Stimulated activated naive CD8-positive, alpha-beta T cell treated with anti-CD3 and anti-CD28 coated beads, Interleukin-15, Interleukin-2, amounts not matched to agents 100 U/mL and 50 U/mL, for 24 hours (primary cell): Measurements from ENCODE around the gene MCRS1.

Experiments
- ATAC-seq: fragments of 150-1000 bp; cut with Tn5 transposase; one replicate; pipeline ENCODE4 v1.10.0; 2021
- DNase-seq: peaks from one replicate; pipeline ENCODE4 v3.0.0; 2021

The MCRS1 gene

GRCh38 chr12:49582850-49583249 is 14.9 kb upstream of the MCRS1 start:
- DNase-seq (no peak), ATAC-seq (no peak)

GRCh38 chr12:49582201-49582600 is 14.3 kb upstream of the MCRS1 start:
- DNase-seq (no peak), ATAC-seq (no peak)

GRCh38 chr12:49580572-49581535 is 12.9 kb upstream of the MCRS1 start:
- DNase-seq, result peak; percentile 59
- peak; percentile 55 for ATAC-seq

GRCh38 chr12:49578471-49579112 is 10.7 kb upstream of the MCRS1 start:
- ATAC-seq, result no peak
- DNase-seq, result no peak

GRCh38 chr12:49577589-49578315 is 9.8 kb upstream of the MCRS1 start:
- DNase-seq (no peak), ATAC-seq (no peak)

- ATAC-seq (peak; percentile 15), DNase-seq (no peak)
Measured at GRCh38 chr12:49568442-49569162, 660 bp upstream of the MCRS1 start.

- ATAC-seq (peak; percentile 8), DNase-seq (peak; percentile 28)
Measured at GRCh38 chr12:49567302-49567610, 686 bp downstream of the MCRS1 start.

GRCh38 chr12:49566361-49566760 is 1.6 kb downstream of the MCRS1 start:
- DNase-seq (no peak), ATAC-seq (no peak)

GRCh38 chr12:49565406-49566265 is 2.3 kb downstream of the MCRS1 start:
- DNase-seq (no peak), ATAC-seq (no peak)

GRCh38 chr12:49564686-49565405 is 3.1 kb downstream of the MCRS1 start:
- ATAC-seq (no peak), DNase-seq (no peak)

GRCh38 chr12:49563951-49564685 is 3.8 kb downstream of the MCRS1 start:
- no peak for DNase-seq
- ATAC-seq, result no peak

GRCh38 chr12:49562831-49563230 is 5.1 kb downstream of the MCRS1 start:
- no peak for DNase-seq
- ATAC-seq, result no peak

GRCh38 chr12:49562233-49562632 is 5.7 kb downstream of the MCRS1 start:
- no peak for DNase-seq
- no peak for ATAC-seq

- DNase-seq (no peak), ATAC-seq (peak; percentile 64)
Measured at GRCh38 chr12:49560695-49561094, 7.2 kb downstream of the MCRS1 start.

GRCh38 chr12:49559011-49559675 is 8.8 kb downstream of the MCRS1 start:
- DNase-seq (no peak), ATAC-seq (no peak)

GRCh38 chr12:49558526-49558925 is 9.4 kb downstream of the MCRS1 start:
- DNase-seq, result no peak
- no peak for ATAC-seq

- DNase-seq (no peak), ATAC-seq (no peak)
Measured at GRCh38 chr12:49557917-49558215, 10.1 kb downstream of the MCRS1 start.

- DNase-seq, result no peak
- ATAC-seq, result no peak
Measured at GRCh38 chr12:49557187-49557916, 10.6 kb downstream of the MCRS1 start.
